ENCODE measurements around the gene LPCAT2.
A peak's percentile ranks its signal among the peaks of the same experiment; 100 is the strongest.

The LPCAT2 gene

GRCh38 chr16:55501549-55502322 is 7.1 kb upstream of the LPCAT2 start:
- TF ChIP-seq TCF12 (IDR thresholded peaks at IDR 0.05; ENCODE audit: low read depth) (no peak), CEBPB (IDR thresholded peaks at IDR 0.05) (no peak), RAD21 (IDR thresholded peaks at IDR 0.05; ENCODE audit: low read depth) (no peak), TAF1 (IDR thresholded peaks at IDR 0.05; ENCODE audit: low read depth) (no peak), MAX (IDR thresholded peaks at IDR 0.05) (no peak), TEAD4 (IDR thresholded peaks at IDR 0.05) (no peak), EP300 (IDR thresholded peaks at IDR 0.05; ENCODE audit: borderline replicate concordance) (no peak), EGR1 (IDR thresholded peaks at IDR 0.05) (no peak), NFIC (IDR thresholded peaks at IDR 0.05) (no peak), YY1 (IDR thresholded peaks at IDR 0.05; ENCODE audit: low read depth) (no peak), ZBTB7A (IDR thresholded peaks at IDR 0.05; ENCODE audit: low read depth) (no peak), REST (IDR thresholded peaks at IDR 0.05; ENCODE audit: low read depth) (no peak), CREB1 (IDR thresholded peaks at IDR 0.05; ENCODE audit: low read depth) (no peak), FOXM1 (IDR thresholded peaks at IDR 0.05; ENCODE audit: borderline replicate concordance, low read depth) (no peak), USF1 (IDR thresholded peaks at IDR 0.05) (no peak)

- TF ChIP-seq TAF1 (IDR thresholded peaks at IDR 0.05; ENCODE audit: low read depth) = no peak
- TF ChIP-seq CREB1 (IDR thresholded peaks at IDR 0.05; ENCODE audit: low read depth) = no peak
- no peak for TF ChIP-seq ZBTB7A (IDR thresholded peaks at IDR 0.05; ENCODE audit: low read depth)
- no peak for TF ChIP-seq EP300 (IDR thresholded peaks at IDR 0.05; ENCODE audit: borderline replicate concordance)
- TF ChIP-seq USF1 (IDR thresholded peaks at IDR 0.05) = no peak
- peak; percentile 56 for TF ChIP-seq NFIC (IDR thresholded peaks at IDR 0.05)
- TF ChIP-seq CEBPB (IDR thresholded peaks at IDR 0.05) = no peak
- no peak for TF ChIP-seq YY1 (IDR thresholded peaks at IDR 0.05; ENCODE audit: low read depth)
These were observed 6.0 kb upstream of the LPCAT2 start for GRCh38 chr16:55502801-55503366.

- TF ChIP-seq RAD21 (IDR thresholded peaks at IDR 0.05; ENCODE audit: low read depth) (no peak), EP300 (IDR thresholded peaks at IDR 0.05; ENCODE audit: borderline replicate concordance) (no peak), MAX (IDR thresholded peaks at IDR 0.05) (no peak), CREB1 (IDR thresholded peaks at IDR 0.05; ENCODE audit: low read depth) (no peak), ZBTB7A (IDR thresholded peaks at IDR 0.05; ENCODE audit: low read depth) (no peak), CEBPB (IDR thresholded peaks at IDR 0.05) (no peak), REST (IDR thresholded peaks at IDR 0.05; ENCODE audit: low read depth) (no peak), TCF12 (IDR thresholded peaks at IDR 0.05; ENCODE audit: low read depth) (no peak), NFIC (IDR thresholded peaks at IDR 0.05) (no peak), FOXM1 (IDR thresholded peaks at IDR 0.05; ENCODE audit: borderline replicate concordance, low read depth) (no peak), YY1 (IDR thresholded peaks at IDR 0.05; ENCODE audit: low read depth) (no peak), TEAD4 (IDR thresholded peaks at IDR 0.05) (no peak), TAF1 (IDR thresholded peaks at IDR 0.05; ENCODE audit: low read depth) (no peak)
These were observed 4.9 kb upstream of the LPCAT2 start for GRCh38 chr16:55503726-55504550.

GRCh38 chr16:55505333-55506015 is 3.4 kb upstream of the LPCAT2 start:
- no peak for TF ChIP-seq YY1 (IDR thresholded peaks at IDR 0.05; ENCODE audit: low read depth)
- no peak for TF ChIP-seq CREB1 (IDR thresholded peaks at IDR 0.05; ENCODE audit: low read depth)
- TF ChIP-seq MAX (IDR thresholded peaks at IDR 0.05) = no peak
- no peak for TF ChIP-seq TCF12 (IDR thresholded peaks at IDR 0.05; ENCODE audit: low read depth)
- TF ChIP-seq EGR1 (IDR thresholded peaks at IDR 0.05) = no peak
- no peak for TF ChIP-seq EP300 (IDR thresholded peaks at IDR 0.05; ENCODE audit: borderline replicate concordance)
- no peak for TF ChIP-seq FOXM1 (IDR thresholded peaks at IDR 0.05; ENCODE audit: borderline replicate concordance, low read depth)
- TF ChIP-seq ZBTB7A (IDR thresholded peaks at IDR 0.05; ENCODE audit: low read depth) = no peak
- TF ChIP-seq TEAD4 (IDR thresholded peaks at IDR 0.05) = no peak
